ENCODE measurements around the gene PAN2. TPM values are rescaled to one million over a fixed set of nuclear protein-coding genes. Genes with fewer than 3 reads are reported as not detected.
"Not testable (repeated sequence)": the region's sequence is repeated elsewhere in the genome, so short reads cannot be mapped to it uniquely, and the experiment has no call there.

The PAN2 gene
- total RNA-seq, 4 donors from 2014 or later: 10.2 to 35.9 (median 14.9) TPM

DNA sequence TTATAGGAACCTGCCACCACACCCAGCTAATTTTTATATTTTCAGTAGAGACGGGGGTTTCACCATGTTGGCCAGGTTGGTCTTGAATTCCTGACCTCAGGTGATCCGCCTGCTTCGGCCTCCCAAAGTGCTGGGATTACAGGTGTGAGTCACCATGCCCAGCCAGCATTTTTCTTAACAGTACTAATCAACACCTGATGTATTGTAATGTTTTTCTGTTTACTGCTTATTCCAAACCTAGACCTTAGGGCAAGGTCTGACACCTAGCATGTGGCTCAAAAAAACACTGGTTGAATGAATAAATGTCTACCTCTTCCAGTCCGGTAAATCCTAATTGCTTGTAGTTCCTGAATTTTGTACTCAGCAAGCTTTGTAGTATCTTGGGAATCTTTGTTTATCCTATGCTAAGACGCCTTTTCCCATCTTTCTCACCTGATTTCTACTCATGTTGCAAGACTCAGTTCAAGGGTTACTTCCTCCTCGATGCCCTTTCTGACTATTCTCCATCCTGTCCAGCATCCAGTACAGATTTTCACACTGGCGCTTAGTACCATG lies 2.8 kb downstream of the PAN2 start:
- WGBS, 2 donors: 76 to 91% methylated on average over 7 of the region's 7 CpGs
- intact Hi-C loops (cut with DNase I): no loop called here
- Histone ChIP-seq H3K4me3 (no peak overlapping the region), H3K27me3 (no peaks in the 10 kb centered on the region), H3K4me1 (peaks cover 7 to 18% (median 9%) of the 10 kb centered on the region in 3 donors), H3K27ac (no peak overlapping the region), H3K9me3 (no peaks in the 10 kb centered on the region), H3K36me3 (peaks cover 11 to 27% (median 11%) of the 10 kb centered on the region in 3 donors)
- TF ChIP-seq, protein P1, sequence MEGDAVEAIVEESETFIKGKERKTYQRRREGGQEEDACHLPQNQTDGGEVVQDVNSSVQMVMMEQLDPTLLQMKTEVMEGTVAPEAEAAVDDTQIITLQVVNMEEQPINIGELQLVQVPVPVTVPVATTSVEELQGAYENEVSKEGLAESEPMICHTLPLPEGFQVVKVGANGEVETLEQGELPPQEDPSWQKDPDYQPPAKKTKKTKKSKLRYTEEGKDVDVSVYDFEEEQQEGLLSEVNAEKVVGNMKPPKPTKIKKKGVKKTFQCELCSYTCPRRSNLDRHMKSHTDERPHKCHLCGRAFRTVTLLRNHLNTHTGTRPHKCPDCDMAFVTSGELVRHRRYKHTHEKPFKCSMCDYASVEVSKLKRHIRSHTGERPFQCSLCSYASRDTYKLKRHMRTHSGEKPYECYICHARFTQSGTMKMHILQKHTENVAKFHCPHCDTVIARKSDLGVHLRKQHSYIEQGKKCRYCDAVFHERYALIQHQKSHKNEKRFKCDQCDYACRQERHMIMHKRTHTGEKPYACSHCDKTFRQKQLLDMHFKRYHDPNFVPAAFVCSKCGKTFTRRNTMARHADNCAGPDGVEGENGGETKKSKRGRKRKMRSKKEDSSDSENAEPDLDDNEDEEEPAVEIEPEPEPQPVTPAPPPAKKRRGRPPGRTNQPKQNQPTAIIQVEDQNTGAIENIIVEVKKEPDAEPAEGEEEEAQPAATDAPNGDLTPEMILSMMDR (IDR thresholded peaks at IDR 0.05): no peak
- no peak for TF ChIP-seq POLR2A (IDR thresholded peaks at IDR 0.05)
- no peak for DNase-seq

DNA sequence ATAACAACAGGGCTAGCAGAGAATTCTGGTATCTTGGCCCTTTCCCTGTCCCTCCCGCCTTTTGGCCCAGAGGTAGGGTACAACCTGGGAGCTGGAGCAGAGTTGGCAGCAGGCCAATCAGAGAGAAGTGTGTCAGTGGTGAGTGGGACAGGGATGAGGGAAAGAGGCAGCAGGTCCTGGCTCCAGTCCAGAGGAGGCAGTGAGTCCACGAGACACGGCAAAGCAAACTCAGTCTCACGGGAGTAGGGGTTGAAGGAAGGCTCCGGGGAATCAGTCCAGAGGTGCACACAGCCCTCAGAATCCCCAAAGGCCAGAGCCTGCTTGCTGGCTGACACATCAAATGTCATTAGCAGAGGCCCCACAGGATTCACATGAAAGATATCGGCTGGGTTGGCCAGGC lies 7.3 kb downstream of the PAN2 start:
- no peaks in the 10 kb centered on the region for H3K27me3 ChIP-seq
- intact Hi-C loops (cut with DNase I): loop anchor here (10.0 kb wide), 1 partner anchor 128 kb away; the partner anchor contains the start of gene MIP
- H3K9me3 ChIP-seq: no peaks in the 10 kb centered on the region
- TF ChIP-seq POLR2A (IDR thresholded peaks at IDR 0.05): no peak
- TF ChIP-seq, protein P1 (IDR thresholded peaks at IDR 0.05): no peak
- no peaks in the 10 kb centered on the region for H3K4me1 ChIP-seq
- peaks cover 12 to 72% (median 35%) of the 10 kb centered on the region in 3 donors for H3K36me3 ChIP-seq
- H3K27ac ChIP-seq: no peak overlapping the region
- no peak overlapping the region for H3K4me3 ChIP-seq
- WGBS, 2 donors: 82 to 97% methylated on average over 4 to 6 of the region's 6 CpGs
- DNase-seq: no peak

DNA sequence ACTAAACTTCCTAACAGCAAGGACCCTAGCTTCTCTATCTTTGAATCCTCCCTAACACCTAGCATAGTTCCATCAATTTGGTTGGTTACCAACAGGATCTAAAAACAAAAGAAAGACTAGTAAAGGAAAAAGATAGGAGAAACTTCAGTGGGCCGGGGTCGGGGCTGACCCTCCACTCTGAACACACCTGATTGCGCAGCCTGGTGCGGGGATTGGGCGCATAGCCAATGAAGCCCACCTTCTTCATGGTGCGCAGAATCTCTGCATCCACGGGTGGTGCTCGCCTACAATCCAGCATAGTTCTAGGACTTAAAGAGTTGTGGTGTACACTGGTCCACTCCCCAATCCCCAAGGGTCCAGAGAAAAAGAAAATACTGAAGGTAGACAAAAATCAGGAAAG lies 7.7 kb downstream of the PAN2 start:
- TF ChIP-seq, protein P1 (IDR thresholded peaks at IDR 0.05): no peak
- TF ChIP-seq POLR2A (IDR thresholded peaks at IDR 0.05): no peak
- Histone ChIP-seq H3K36me3 (peaks cover 12 to 76% (median 35%) of the 10 kb centered on the region in 3 donors), H3K9me3 (no peaks in the 10 kb centered on the region), H3K27me3 (no peaks in the 10 kb centered on the region), H3K4me3 (no peak overlapping the region), H3K27ac (no peak overlapping the region), H3K4me1 (no peaks in the 10 kb centered on the region)
- WGBS, 2 donors: 93 to 95% methylated on average over 6 to 8 of the region's 8 CpGs
- no peak for DNase-seq
- intact Hi-C loops (cut with DNase I): loop anchor here (10.0 kb wide), 1 partner anchor 129 kb away; the partner anchor contains the start of gene MIP

DNA sequence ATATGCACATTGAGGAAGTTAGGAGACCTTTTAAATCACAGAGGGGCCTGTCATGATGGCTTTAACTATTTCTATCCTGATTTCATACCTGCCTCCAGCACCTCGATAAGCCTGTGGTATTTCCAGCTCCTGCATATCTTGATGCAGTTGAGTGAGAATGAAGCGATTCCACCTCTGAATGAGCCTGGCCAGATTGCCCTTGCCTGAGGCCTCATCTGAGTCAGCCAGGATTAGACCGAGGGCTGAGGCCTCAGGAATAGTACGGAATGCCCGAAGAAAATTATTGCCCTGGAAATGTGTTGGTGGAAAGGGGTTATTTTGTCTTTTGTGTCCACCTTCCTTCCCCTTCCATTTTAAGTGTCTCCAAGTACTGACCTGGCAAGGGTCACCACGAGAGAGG lies 9.6 kb downstream of the PAN2 start:
- Histone ChIP-seq H3K4me1 (no peaks in the 10 kb centered on the region), H3K27ac (no peak overlapping the region), H3K36me3 (peaks cover 12 to 95% (median 35%) of the 10 kb centered on the region in 3 donors), H3K9me3 (no peaks in the 10 kb centered on the region), H3K4me3 (no peak overlapping the region), H3K27me3 (no peaks in the 10 kb centered on the region)
- TF ChIP-seq, protein P1 (IDR thresholded peaks at IDR 0.05): no peak
- no peak for TF ChIP-seq POLR2A (IDR thresholded peaks at IDR 0.05)
- intact Hi-C loops (cut with DNase I): loop anchor here (10.0 kb wide), 1 partner anchor 131 kb away; the partner anchor contains the start of gene MIP
- 81 to 91% methylated on average over 4 to 6 of the region's 6 CpGs for WGBS, 2 donors
- no peak for DNase-seq

DNA sequence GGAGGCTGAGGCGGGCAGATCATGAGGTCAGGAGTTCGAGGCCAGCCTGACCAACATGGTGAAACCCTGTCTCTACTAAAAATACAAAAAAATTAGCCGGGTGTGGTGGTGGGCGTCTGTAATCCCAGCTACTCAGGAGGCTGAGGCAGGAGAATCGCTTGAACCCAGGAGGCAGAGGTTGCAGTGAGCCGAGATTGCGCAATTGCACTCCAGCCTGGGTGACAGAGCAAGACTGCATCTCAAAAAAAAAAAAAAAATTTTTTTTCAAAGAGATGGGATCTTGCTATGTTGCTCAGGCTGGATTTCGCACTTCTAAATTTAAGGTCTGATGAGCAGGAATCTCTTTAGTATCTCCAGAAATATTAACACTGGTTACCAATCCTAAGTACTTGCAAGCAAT lies 12.2 kb downstream of the PAN2 start:
- not testable (repeated sequence) for H3K27me3 ChIP-seq, H3K4me3 ChIP-seq, H3K27ac ChIP-seq, DNase-seq, H3K4me1 ChIP-seq, H3K9me3 ChIP-seq
- H3K36me3 ChIP-seq: peaks cover 6 to 91% (median 29%) of the 10 kb centered on the region in 3 donors
- intact Hi-C loops (cut with DNase I): loop anchor here (10.0 kb wide), 1 partner anchor 133 kb away; the partner anchor contains the start of gene MIP
- 85 to 86% methylated on average over 7 to 8 of the region's 8 CpGs for WGBS, 2 donors
